Thyroid gland (tissue), 4 donors: Measurements from ENCODE around the gene FAM177A1. TPM values are rescaled to one million over a fixed set of nuclear protein-coding genes. Genes with fewer than 3 reads are reported as not detected.
"Not testable (repeated sequence)": the region's sequence is repeated elsewhere in the genome, so short reads cannot be mapped to it uniquely, and the experiment has no call there.

Source experiments
- DNase-seq, 2 donors: peaks; one replicate each; pipeline ENCODE4 v3.0.0-alpha.2; 2019
- H3K27ac ChIP-seq, 3 donors: fragments of 200-600 bp; sonication (generic); 1 replicate in 2 of 3; 2 replicates in 1 of 3; pipeline ENCODE4 v1.5.1; 2016 to 2019; ENCODE audit warnings: mild to moderate bottlenecking in 1 of 3, moderate library complexity in 1 of 3
- H3K27me3 ChIP-seq: fragments of 200-600 bp; sonication (generic); one replicate; pipeline ENCODE4 v1.5.1; 2019
- H3K36me3 ChIP-seq, 2 donors: fragments of 200-600 bp; sonication (generic); one replicate each; pipeline ENCODE4 v1.5.1; 2016 to 2019
- H3K4me1 ChIP-seq, 2 donors: fragments of 200-600 bp; sonication (generic); one replicate each; pipeline ENCODE4 v1.5.1; 2017 to 2019
- H3K4me3 ChIP-seq, 3 donors: fragments of 200-600 bp; sonication (generic); replicated peaks in 1 of 3; 1 replicate in 2 of 3; 2 replicates in 1 of 3; pipeline ENCODE4 v1.5.1; 2016; ENCODE audit warnings: mild to moderate bottlenecking in 1 of 3
- H3K9me3 ChIP-seq: fragments of 200-600 bp; sonication (generic); one replicate; pipeline ENCODE4 v1.5.1; 2017
- POLR2A ChIP-seq, 2 donors: fragments of 450-650 bp; IDR thresholded peaks; one replicate each; pipeline ENCODE4 v1.6.1; 2017; ENCODE audit warnings: antibody characterized with exemption in 2 of 2, mild to moderate bottlenecking in 2 of 2, moderate library complexity in 1 of 2
- WGBS, 2 donors: methylation state at CpG; one replicate each; pipeline ENCODE4 v1.1.5; 2017; 5-methylcytosine and 5-hydroxymethylcytosine counted together
- intact Hi-C: fragments of 100-400 bp; cut with DNase I; formaldehyde crosslinking; loops from one replicate; pipeline ENCODE4 v1.15.1; 2023
- total RNA-seq, 4 donors: library from RNA; depleted of rRNA; stranded (reverse); fragments of >200 nt; gene quantifications; one replicate each; pipeline ENCODE4 v1.2.3, GENCODE V29; 2016
- TF ChIP-seq, protein P1 (sequence below), 6 experiments: fragments of 200-600 bp in 3 of 6; fragments of 450-650 bp in 3 of 6; sonication (generic) in 3 of 6; IDR thresholded peaks; one replicate each; pipeline ENCODE4 v1.5.1; 2016 to 2019; ENCODE audit warnings: antibody characterized with exemption in 6 of 6, mild to moderate bottlenecking in 2 of 6, inconsistent platforms in 1 of 6, moderate library complexity in 1 of 6

FAM177A1 gene
- total RNA-seq, 4 donors from 2014 or later, result 36.2 to 55.6 (median 47.2) TPM

DNA sequence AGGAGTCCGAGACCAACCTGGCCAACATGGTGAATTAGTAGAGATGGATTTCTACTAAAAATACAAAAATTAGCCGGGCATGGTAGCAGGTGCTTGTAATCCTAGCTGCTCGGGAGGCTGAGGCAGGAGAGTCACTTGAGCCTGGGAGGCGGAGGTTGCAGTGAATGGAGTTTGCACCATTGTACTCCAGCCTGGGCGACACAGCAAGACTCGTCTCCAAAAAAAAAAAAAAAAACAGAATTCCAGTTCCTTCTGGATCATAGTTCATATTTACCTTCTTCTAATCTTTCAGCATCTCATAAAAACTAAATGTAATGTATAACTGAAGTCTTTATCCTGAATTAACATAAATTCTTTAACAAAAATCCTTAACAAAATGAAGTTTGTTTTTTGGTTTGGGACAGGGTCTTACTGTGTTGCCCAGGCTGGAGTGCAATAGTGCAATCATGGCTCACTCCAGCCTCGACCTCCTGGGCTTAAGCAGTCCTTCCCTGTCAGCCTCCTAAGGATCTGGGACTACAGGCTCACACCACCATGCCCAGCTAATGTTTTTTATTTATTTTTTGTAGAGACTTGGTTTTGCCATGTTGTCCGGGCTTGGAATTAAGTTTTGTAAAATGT is 37.6 kb downstream of the FAM177A1 start:
- Histone ChIP-seq H3K9me3 (no peaks in the 10 kb centered on the region), H3K36me3 (peaks cover 28 to 38% of the 10 kb centered on the region in 2 donors), H3K4me3 (no peak overlapping the region), H3K27ac (no peak overlapping the region), H3K4me1 (no peaks in the 10 kb centered on the region), H3K27me3 (no peaks in the 10 kb centered on the region)
- 96 to 97% methylated on average over 8 of the region's 8 CpGs for WGBS, 2 donors
- DNase-seq, result no peak
- no peak for TF ChIP-seq POLR2A (IDR thresholded peaks at IDR 0.05)
- TF ChIP-seq, protein P1, sequence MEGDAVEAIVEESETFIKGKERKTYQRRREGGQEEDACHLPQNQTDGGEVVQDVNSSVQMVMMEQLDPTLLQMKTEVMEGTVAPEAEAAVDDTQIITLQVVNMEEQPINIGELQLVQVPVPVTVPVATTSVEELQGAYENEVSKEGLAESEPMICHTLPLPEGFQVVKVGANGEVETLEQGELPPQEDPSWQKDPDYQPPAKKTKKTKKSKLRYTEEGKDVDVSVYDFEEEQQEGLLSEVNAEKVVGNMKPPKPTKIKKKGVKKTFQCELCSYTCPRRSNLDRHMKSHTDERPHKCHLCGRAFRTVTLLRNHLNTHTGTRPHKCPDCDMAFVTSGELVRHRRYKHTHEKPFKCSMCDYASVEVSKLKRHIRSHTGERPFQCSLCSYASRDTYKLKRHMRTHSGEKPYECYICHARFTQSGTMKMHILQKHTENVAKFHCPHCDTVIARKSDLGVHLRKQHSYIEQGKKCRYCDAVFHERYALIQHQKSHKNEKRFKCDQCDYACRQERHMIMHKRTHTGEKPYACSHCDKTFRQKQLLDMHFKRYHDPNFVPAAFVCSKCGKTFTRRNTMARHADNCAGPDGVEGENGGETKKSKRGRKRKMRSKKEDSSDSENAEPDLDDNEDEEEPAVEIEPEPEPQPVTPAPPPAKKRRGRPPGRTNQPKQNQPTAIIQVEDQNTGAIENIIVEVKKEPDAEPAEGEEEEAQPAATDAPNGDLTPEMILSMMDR (IDR thresholded peaks at IDR 0.05), result no peak
- intact Hi-C loops, result no loop called here

DNA sequence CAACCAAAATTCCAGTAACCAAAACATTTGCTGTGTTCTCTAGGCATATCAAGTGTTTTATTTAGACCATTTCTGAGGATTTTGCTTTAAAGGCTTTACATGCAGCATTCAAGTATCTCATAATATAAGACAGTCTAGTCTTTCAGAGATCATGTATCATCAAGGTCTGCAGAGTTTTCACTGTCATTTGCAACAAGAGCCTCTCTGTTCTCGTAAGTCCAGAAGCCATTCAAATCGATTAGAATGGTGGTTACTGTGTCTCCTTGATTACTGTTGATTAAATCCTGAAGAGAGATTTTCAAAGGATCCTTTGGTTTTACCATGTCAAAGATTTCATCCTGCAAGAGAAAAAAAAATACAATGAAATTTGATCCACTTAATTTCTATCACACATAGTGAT is 39.4 kb downstream of the FAM177A1 start:
- Histone ChIP-seq H3K4me3 (no peak overlapping the region), H3K36me3 (peaks cover 21 to 30% of the 10 kb centered on the region in 2 donors), H3K27ac (no peak overlapping the region), H3K4me1 (no peaks in the 10 kb centered on the region), H3K9me3 (no peaks in the 10 kb centered on the region), H3K27me3 (no peaks in the 10 kb centered on the region)
- no peak for TF ChIP-seq POLR2A (IDR thresholded peaks at IDR 0.05)
- TF ChIP-seq, protein P1 (IDR thresholded peaks at IDR 0.05), result no peak
- intact Hi-C loops, result no loop called here
- DNase-seq, result no peak
- 88 to 97% methylated on average over 2 of the region's 2 CpGs for WGBS, 2 donors

DNA sequence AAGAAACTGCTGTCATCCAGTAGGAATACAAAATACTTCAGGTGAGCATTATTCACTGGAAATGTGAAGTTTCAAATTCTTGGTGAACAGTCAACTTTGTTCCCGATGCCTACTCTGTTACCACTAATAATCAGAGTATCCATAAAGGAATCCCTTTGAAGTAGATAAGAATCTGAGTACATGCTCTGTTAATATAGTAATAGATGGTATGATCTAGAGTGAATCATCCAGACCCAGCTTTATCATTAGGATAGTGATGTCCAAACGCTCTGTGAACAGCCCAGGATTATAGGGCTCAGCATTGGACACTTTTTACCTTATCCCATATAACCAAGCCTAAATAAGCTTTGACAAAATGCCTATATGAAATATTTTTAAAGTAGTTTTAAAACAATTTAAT is 42.4 kb downstream of the FAM177A1 start:
- H3K36me3 ChIP-seq, result peaks cover 6 to 31% of the 10 kb centered on the region in 2 donors
- H3K27ac ChIP-seq, result no peak overlapping the region
- DNase-seq, result no peak
- intact Hi-C loops, result no loop called here
- H3K4me3 ChIP-seq, result no peak overlapping the region
- WGBS, 2 donors, result 93 to 97% methylated on average over 2 of the region's 2 CpGs
- no peaks in the 10 kb centered on the region for H3K27me3 ChIP-seq
- no peaks in the 10 kb centered on the region for H3K4me1 ChIP-seq
- no peaks in the 10 kb centered on the region for H3K9me3 ChIP-seq
- no peak for TF ChIP-seq POLR2A (IDR thresholded peaks at IDR 0.05)
- TF ChIP-seq, protein P1 (IDR thresholded peaks at IDR 0.05), result no peak

DNA sequence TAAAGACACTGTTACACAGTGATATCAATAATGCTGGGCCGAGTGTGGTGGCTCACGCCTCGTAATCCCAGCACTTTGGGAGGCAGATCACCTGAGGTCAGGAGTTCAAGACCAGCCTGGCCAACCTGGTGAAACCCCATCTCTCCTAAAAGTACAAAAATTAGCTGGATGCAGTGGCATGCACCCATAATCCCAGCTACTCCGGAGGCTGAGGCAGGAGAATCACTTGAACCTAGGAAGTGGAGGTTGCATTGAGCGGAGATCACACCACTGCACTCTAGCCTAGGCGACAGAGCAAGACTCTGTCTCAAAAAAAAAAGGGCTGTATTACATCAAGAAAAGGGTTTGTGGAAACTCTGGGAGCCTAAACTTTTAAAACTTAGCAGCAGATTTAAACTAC is 48.6 kb downstream of the FAM177A1 start:
- H3K27ac ChIP-seq, intact Hi-C loops, H3K4me3 ChIP-seq, H3K4me1 ChIP-seq, DNase-seq, H3K9me3 ChIP-seq, H3K27me3 ChIP-seq: not testable (repeated sequence)
- WGBS, 2 donors, result 94 to 97% methylated on average over 6 of the region's 6 CpGs
- H3K36me3 ChIP-seq, result peaks cover 9 to 16% of the 10 kb centered on the region in 2 donors

DNA sequence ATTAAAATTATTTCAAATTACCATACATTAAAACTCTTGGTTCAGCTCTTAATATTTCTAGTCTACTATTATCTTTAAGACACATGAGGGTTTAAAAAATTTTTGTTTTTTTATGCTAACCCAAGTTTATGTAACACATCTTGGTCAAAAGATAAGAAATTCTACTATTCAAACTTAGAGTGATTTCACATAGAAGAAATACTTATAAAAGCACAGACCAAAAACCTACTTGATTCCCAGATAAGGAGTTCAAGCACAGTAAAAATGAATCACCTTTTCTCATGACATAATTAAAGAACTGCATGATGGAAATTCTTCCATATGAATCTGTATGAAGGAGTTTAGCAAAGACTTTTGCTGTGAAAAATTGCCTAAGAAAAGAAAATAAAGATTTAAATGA is 61.8 kb downstream of the FAM177A1 start:
- Histone ChIP-seq H3K36me3 (peaks cover 22 to 24% of the 10 kb centered on the region in 2 donors), H3K4me1 (peaks cover 9 to 17% of the 10 kb centered on the region in 2 donors), H3K27ac (no peak overlapping the region), H3K9me3 (no peaks in the 10 kb centered on the region), H3K27me3 (no peaks in the 10 kb centered on the region), H3K4me3 (no peak overlapping the region)
- no peak for DNase-seq
- intact Hi-C loops, result no loop called here
- no peak for TF ChIP-seq POLR2A (IDR thresholded peaks at IDR 0.05)
- TF ChIP-seq, protein P1 (IDR thresholded peaks at IDR 0.05), result no peak
